ENCODE measurements around the gene LMX1A. TPM values are rescaled to one million over a fixed set of nuclear protein-coding genes. Genes with fewer than 3 reads are reported as not detected.

The LMX1A gene
- total RNA-seq, 1 experiment from 2014 or later = not detected

DNA sequence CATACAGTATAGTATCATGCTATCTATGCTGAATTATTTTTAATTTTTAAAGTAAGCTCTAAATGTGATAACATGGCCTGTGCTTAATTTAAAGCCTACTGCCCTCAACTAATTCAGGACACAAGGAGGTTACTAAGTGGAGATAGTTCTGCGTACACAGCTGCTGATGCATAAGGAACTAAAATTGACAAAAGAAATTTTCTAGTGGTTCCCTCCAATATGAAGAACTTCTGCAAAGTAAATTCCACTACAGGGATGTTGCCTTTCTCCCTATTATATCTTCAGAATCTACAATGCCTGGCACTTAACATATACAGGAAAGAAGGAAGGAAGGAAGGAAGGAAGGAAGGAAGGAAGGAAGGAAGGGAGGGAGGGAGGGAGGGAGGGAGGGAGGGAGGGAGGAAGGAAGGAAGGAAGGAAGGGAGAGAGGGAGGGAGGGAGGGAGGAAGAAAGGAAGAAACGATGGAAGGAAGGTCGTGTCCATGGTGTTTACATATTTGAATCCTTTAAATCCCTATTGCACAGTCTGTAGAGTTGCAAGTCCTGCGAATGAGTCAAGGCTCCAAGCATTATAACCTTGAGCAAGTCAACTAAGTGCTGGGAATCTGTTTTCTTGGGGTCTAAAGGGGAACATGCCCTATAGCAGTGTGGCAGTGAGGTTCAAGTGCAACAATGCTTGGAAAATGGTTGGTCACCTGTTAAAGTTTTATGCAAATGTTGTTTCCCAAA lies 171.2 kb downstream of the LMX1A start:
- H3K27ac ChIP-seq (ENCODE audit: low read depth, low read length, poor library complexity, severe bottlenecking) = no peak overlapping the region
- no TSS peak for BruUV-seq (replicated peaks)
- TF ChIP-seq EZH2 (IDR thresholded peaks at IDR 0.05; ENCODE audit: borderline replicate concordance, low read depth, low read length, poor library complexity, severe bottlenecking) = no peak
- TF ChIP-seq, protein P1, sequence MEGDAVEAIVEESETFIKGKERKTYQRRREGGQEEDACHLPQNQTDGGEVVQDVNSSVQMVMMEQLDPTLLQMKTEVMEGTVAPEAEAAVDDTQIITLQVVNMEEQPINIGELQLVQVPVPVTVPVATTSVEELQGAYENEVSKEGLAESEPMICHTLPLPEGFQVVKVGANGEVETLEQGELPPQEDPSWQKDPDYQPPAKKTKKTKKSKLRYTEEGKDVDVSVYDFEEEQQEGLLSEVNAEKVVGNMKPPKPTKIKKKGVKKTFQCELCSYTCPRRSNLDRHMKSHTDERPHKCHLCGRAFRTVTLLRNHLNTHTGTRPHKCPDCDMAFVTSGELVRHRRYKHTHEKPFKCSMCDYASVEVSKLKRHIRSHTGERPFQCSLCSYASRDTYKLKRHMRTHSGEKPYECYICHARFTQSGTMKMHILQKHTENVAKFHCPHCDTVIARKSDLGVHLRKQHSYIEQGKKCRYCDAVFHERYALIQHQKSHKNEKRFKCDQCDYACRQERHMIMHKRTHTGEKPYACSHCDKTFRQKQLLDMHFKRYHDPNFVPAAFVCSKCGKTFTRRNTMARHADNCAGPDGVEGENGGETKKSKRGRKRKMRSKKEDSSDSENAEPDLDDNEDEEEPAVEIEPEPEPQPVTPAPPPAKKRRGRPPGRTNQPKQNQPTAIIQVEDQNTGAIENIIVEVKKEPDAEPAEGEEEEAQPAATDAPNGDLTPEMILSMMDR (conservative IDR thresholded peaks at IDR 0.05; ENCODE audit: low read depth, low read length) = no peak
- no peaks in the 10 kb centered on the region for H3K27me3 ChIP-seq (replicated peaks; ENCODE audit: insufficient read depth, low read depth, low read length, poor library complexity)
- no peaks in the 10 kb centered on the region for H3K9me3 ChIP-seq (ENCODE audit: low read depth, low read length, poor library complexity, severe bottlenecking)
- ChIA-PET CTCF (no interaction called here), POLR2A (ENCODE audit: low non-redundant PET) (no interaction called here)
- H3K4me1 ChIP-seq (ENCODE audit: insufficient read depth, low read length, poor library complexity, severe bottlenecking) = no peaks in the 10 kb centered on the region
- DNase-seq (ENCODE audit: low spot score) = no peak
- no peaks in the 10 kb centered on the region for H3K36me3 ChIP-seq (ENCODE audit: insufficient read depth, low read length, poor library complexity, severe bottlenecking)
- H3K4me3 ChIP-seq (ENCODE audit: low read depth, low read length, poor library complexity, severe bottlenecking) = no peak overlapping the region
- intact Hi-C loops (cut with micrococcal nuclease; ENCODE audit: unreplicated experiment) = no loop called here

DNA sequence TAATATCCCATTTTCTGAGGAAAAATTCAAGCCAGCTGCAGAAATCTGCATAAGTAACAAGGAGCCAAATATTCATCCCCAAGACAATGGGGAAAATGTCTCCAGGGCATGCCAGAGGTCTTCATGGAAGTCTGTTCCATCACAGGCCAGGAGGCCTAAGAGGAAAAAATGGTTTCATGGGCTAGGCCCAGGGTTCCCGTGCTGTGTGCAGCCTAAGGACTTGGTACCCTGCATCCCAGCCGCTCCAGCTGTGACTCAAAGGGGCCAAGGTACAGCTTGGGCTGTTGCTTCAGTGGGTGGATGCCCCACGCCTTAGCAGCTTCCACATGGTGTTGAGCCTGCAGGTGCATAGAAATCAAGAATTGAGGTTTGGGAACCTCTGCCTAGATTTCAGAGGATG lies 173.5 kb downstream of the LMX1A start:
- H3K36me3 ChIP-seq (ENCODE audit: insufficient read depth, low read length, poor library complexity, severe bottlenecking) = no peaks in the 10 kb centered on the region
- ChIA-PET CTCF (interaction anchor here (0.6 kb wide), 1 partner anchor 75 kb away, joined by 4 read pairs; no protein-coding TSS in a partner anchor), POLR2A (ENCODE audit: low non-redundant PET) (no interaction called here)
- H3K4me1 ChIP-seq (ENCODE audit: insufficient read depth, low read length, poor library complexity, severe bottlenecking) = no peaks in the 10 kb centered on the region
- BruUV-seq (replicated peaks) = no TSS peak
- no peaks in the 10 kb centered on the region for H3K27me3 ChIP-seq (replicated peaks; ENCODE audit: insufficient read depth, low read depth, low read length, poor library complexity)
- no peak overlapping the region for H3K4me3 ChIP-seq (ENCODE audit: low read depth, low read length, poor library complexity, severe bottlenecking)
- DNase-seq (ENCODE audit: low spot score) = no peak
- no peak overlapping the region for H3K27ac ChIP-seq (ENCODE audit: low read depth, low read length, poor library complexity, severe bottlenecking)
- no peaks in the 10 kb centered on the region for H3K9me3 ChIP-seq (ENCODE audit: low read depth, low read length, poor library complexity, severe bottlenecking)
- intact Hi-C loops (cut with micrococcal nuclease; ENCODE audit: unreplicated experiment) = no loop called here
- TF ChIP-seq, protein P1 (conservative IDR thresholded peaks at IDR 0.05; ENCODE audit: low read depth, low read length) = no peak
- TF ChIP-seq EZH2 (IDR thresholded peaks at IDR 0.05; ENCODE audit: borderline replicate concordance, low read depth, low read length, poor library complexity, severe bottlenecking) = no peak

DNA sequence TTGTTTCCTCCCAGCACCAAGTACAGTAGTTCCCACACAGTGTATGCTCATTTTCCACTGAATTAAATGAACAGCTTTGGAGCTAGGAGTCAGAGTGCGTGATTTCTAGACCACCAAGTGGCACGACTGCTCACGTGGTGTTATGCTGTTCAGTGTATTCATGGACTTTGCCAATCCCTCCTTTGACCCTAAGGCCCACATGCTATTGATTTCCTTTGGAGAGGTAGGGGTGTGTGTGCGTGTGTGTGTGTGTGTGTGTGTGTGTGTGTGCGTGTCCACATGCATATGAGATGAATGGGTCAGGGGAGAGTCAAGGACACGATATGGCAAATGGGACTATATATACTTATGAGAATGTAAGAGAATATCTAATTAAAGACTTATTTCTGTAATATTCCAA lies 177.2 kb downstream of the LMX1A start:
- CTCF ChIA-PET = no interaction called here
- H3K27me3 ChIP-seq (replicated peaks; ENCODE audit: insufficient read depth, low read depth, low read length, poor library complexity) = no peaks in the 10 kb centered on the region
- H3K4me3 ChIP-seq (ENCODE audit: low read depth, low read length, poor library complexity, severe bottlenecking) = no peak overlapping the region
- no peak overlapping the region for H3K27ac ChIP-seq (ENCODE audit: low read depth, low read length, poor library complexity, severe bottlenecking)
- BruUV-seq (replicated peaks) = no TSS peak
- no peaks in the 10 kb centered on the region for H3K4me1 ChIP-seq (ENCODE audit: insufficient read depth, low read length, poor library complexity, severe bottlenecking)
- no peaks in the 10 kb centered on the region for H3K9me3 ChIP-seq (ENCODE audit: low read depth, low read length, poor library complexity, severe bottlenecking)
- H3K36me3 ChIP-seq (ENCODE audit: insufficient read depth, low read length, poor library complexity, severe bottlenecking) = no peaks in the 10 kb centered on the region
- DNase-seq (ENCODE audit: low spot score) = no peak
- POLR2A ChIA-PET (ENCODE audit: low non-redundant PET) = no interaction called here
- TF ChIP-seq EZH2 (IDR thresholded peaks at IDR 0.05; ENCODE audit: borderline replicate concordance, low read depth, low read length, poor library complexity, severe bottlenecking) = no peak
- TF ChIP-seq, protein P1 (conservative IDR thresholded peaks at IDR 0.05; ENCODE audit: low read depth, low read length) = no peak
- intact Hi-C loops (cut with micrococcal nuclease; ENCODE audit: unreplicated experiment) = no loop called here
